Caki2 (cell line): ENCODE measurements around the gene MVK. TPM values are rescaled to one million over a fixed set of nuclear protein-coding genes. Genes with fewer than 3 reads are reported as not detected.

Experiments used
- DNase-seq: peaks from one replicate; pipeline ENCODE4 v3.0.0-alpha.2; 2015; ENCODE audit warnings: low read depth
- in situ Hi-C: cut with HindIII; loops from 2 replicates; pipeline ENCODE4 v1.10.0; 2016; ENCODE audit warnings: low sequenced_read_pairs, low pct_unique_long_range_greater_than_20kb, mixed read lengths
- total RNA-seq: library from RNA; depleted of rRNA; stranded (reverse); fragments of >200 nt; shearing (Covaris generic); gene quantifications from 2 replicates; pipeline ENCODE4 v1.2.3, GENCODE V29; 2014; ENCODE audit warnings: low replicate concordance

The MVK gene
- total RNA-seq, 1 experiment from 2014 or later: 31.5 TPM

- peak; percentile 53 for DNase-seq
Measured at GRCh38 chr12:109581856-109582255, 8.3 kb downstream of the MVK start.

GRCh38 chr12:109582636-109583035 lies 9.0 kb downstream of the MVK start:
- DNase-seq: no peak
- in situ Hi-C loops: no loop called here

More at GRCh38 chr12:109581856-109582255, 8.3 kb downstream of the MVK start:
- in situ Hi-C loops: no loop called here

- DNase-seq: no peak
- in situ Hi-C loops: no loop called here
Measured at GRCh38 chr12:109583733-109584132, 10.1 kb downstream of the MVK start.

- in situ Hi-C loops: no loop called here
- DNase-seq: no peak
Measured at GRCh38 chr12:109586385-109587296, 13.0 kb downstream of the MVK start.

GRCh38 chr12:109587921-109588320 lies 14.3 kb downstream of the MVK start:
- in situ Hi-C loops: no loop called here
- DNase-seq: no peak

- in situ Hi-C loops: no loop called here
- DNase-seq: no peak
Measured at GRCh38 chr12:109588461-109589239, 15.1 kb downstream of the MVK start.

- in situ Hi-C loops: no loop called here
- DNase-seq: no peak
Measured at GRCh38 chr12:109589240-109589590, 15.6 kb downstream of the MVK start.

- no peak for DNase-seq
- in situ Hi-C loops: no loop called here
Measured at GRCh38 chr12:109589691-109590245, 16.2 kb downstream of the MVK start.

GRCh38 chr12:109590566-109590965 lies 17.0 kb downstream of the MVK start:
- no peak for DNase-seq
- in situ Hi-C loops: no loop called here

GRCh38 chr12:109591041-109591440 lies 17.4 kb downstream of the MVK start:
- DNase-seq: no peak
- in situ Hi-C loops: no loop called here

- no peak for DNase-seq
- in situ Hi-C loops: no loop called here
Measured at GRCh38 chr12:109592195-109592904, 18.8 kb downstream of the MVK start.

- no peak for DNase-seq
- in situ Hi-C loops: no loop called here
Measured at GRCh38 chr12:109592905-109593272, 19.3 kb downstream of the MVK start.

- in situ Hi-C loops: no loop called here
- no peak for DNase-seq
Measured at GRCh38 chr12:109594556-109595317, 21.1 kb downstream of the MVK start.

GRCh38 chr12:109595321-109595902 lies 21.8 kb downstream of the MVK start:
- in situ Hi-C loops: no loop called here

GRCh38 chr12:109596418-109597244 lies 23.0 kb downstream of the MVK start:
- in situ Hi-C loops: no loop called here

More at GRCh38 chr12:109595321-109595902, 21.8 kb downstream of the MVK start:
- DNase-seq: no peak

GRCh38 chr12:109597414-109597794 lies 23.8 kb downstream of the MVK start:
- in situ Hi-C loops: no loop called here
- no peak for DNase-seq

More at GRCh38 chr12:109596418-109597244, 23.0 kb downstream of the MVK start:
- no peak for DNase-seq
